ENCODE results near the gene RBP5. TPM values are rescaled to one million over a fixed set of nuclear protein-coding genes. Genes with fewer than 3 reads are reported as not detected.

Gene RBP5
- total and polyA plus RNA-seq, 9 of the 15 experiments (the other 6 are each of a cell fraction or from before 2014, with no cell fraction given) = 8.6 to 22.5 (median 11.4) TPM

DNA sequence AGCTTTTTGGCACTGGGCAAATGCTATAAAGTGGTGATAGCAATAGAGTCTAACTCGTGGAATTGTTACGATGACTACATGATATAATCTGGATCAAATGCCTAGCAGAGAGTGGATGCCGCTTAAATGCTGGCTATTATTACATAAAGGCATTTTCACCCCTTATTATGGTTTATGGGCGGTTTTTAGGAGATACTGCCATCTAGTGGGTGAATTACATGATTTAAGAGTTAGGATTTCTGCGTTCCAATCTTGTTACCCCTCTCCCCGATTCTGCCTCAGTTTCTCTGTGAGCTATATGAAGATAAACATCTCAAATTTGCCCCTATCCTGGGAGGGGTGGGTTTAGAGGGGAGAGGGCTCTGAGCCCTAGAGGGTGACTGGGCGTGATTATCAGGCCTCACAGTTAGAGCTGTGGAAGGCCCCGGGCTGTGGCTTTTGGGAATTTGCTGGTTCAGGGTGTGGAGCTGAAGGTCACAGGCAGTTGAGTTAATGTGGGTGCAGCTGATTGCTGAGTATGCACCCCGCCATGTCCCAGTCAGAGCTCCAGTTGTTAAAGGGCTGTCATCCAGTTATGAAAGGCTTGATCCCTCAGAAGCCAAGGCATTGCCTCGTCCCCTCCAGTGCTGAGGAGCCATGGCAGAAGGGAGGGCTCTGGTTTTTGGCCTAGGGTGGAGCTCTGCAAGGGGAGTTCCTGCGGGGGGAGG, 15.9 kb upstream of the RBP5 start (continued):
- no peak for TF ChIP-seq SIN3A (IDR thresholded peaks at IDR 0.05; ENCODE audit: borderline replicate concordance in 2 of 2, control insufficient read depth in 1 of 2, low read depth in 2 of 2, low read length in 2 of 2)
- no peak for TF ChIP-seq ZNF263 (CRISPR knock-in tag; IDR thresholded peaks at IDR 0.05; ENCODE audit: borderline replicate concordance)
- no peak for TF ChIP-seq NR2C1 (IDR thresholded peaks at IDR 0.05)
- no peak for TF ChIP-seq NR2C1 (tag; IDR thresholded peaks at IDR 0.05)
- TF ChIP-seq, protein P1, sequence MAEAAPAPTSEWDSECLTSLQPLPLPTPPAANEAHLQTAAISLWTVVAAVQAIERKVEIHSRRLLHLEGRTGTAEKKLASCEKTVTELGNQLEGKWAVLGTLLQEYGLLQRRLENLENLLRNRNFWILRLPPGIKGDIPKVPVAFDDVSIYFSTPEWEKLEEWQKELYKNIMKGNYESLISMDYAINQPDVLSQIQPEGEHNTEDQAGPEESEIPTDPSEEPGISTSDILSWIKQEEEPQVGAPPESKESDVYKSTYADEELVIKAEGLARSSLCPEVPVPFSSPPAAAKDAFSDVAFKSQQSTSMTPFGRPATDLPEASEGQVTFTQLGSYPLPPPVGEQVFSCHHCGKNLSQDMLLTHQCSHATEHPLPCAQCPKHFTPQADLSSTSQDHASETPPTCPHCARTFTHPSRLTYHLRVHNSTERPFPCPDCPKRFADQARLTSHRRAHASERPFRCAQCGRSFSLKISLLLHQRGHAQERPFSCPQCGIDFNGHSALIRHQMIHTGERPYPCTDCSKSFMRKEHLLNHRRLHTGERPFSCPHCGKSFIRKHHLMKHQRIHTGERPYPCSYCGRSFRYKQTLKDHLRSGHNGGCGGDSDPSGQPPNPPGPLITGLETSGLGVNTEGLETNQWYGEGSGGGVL (CRISPR knock-in tag; IDR thresholded peaks at IDR 0.05) = no peak
- no peak for TF ChIP-seq ZNF75A (CRISPR knock-in tag; IDR thresholded peaks at IDR 0.05)
- TF ChIP-seq ZNF316 (IDR thresholded peaks at IDR 0.05) = peak; percentile 61
- no peak for TF ChIP-seq PHB2 (IDR thresholded peaks at IDR 0.05; ENCODE audit: low read depth)
- TF ChIP-seq, protein P2, sequence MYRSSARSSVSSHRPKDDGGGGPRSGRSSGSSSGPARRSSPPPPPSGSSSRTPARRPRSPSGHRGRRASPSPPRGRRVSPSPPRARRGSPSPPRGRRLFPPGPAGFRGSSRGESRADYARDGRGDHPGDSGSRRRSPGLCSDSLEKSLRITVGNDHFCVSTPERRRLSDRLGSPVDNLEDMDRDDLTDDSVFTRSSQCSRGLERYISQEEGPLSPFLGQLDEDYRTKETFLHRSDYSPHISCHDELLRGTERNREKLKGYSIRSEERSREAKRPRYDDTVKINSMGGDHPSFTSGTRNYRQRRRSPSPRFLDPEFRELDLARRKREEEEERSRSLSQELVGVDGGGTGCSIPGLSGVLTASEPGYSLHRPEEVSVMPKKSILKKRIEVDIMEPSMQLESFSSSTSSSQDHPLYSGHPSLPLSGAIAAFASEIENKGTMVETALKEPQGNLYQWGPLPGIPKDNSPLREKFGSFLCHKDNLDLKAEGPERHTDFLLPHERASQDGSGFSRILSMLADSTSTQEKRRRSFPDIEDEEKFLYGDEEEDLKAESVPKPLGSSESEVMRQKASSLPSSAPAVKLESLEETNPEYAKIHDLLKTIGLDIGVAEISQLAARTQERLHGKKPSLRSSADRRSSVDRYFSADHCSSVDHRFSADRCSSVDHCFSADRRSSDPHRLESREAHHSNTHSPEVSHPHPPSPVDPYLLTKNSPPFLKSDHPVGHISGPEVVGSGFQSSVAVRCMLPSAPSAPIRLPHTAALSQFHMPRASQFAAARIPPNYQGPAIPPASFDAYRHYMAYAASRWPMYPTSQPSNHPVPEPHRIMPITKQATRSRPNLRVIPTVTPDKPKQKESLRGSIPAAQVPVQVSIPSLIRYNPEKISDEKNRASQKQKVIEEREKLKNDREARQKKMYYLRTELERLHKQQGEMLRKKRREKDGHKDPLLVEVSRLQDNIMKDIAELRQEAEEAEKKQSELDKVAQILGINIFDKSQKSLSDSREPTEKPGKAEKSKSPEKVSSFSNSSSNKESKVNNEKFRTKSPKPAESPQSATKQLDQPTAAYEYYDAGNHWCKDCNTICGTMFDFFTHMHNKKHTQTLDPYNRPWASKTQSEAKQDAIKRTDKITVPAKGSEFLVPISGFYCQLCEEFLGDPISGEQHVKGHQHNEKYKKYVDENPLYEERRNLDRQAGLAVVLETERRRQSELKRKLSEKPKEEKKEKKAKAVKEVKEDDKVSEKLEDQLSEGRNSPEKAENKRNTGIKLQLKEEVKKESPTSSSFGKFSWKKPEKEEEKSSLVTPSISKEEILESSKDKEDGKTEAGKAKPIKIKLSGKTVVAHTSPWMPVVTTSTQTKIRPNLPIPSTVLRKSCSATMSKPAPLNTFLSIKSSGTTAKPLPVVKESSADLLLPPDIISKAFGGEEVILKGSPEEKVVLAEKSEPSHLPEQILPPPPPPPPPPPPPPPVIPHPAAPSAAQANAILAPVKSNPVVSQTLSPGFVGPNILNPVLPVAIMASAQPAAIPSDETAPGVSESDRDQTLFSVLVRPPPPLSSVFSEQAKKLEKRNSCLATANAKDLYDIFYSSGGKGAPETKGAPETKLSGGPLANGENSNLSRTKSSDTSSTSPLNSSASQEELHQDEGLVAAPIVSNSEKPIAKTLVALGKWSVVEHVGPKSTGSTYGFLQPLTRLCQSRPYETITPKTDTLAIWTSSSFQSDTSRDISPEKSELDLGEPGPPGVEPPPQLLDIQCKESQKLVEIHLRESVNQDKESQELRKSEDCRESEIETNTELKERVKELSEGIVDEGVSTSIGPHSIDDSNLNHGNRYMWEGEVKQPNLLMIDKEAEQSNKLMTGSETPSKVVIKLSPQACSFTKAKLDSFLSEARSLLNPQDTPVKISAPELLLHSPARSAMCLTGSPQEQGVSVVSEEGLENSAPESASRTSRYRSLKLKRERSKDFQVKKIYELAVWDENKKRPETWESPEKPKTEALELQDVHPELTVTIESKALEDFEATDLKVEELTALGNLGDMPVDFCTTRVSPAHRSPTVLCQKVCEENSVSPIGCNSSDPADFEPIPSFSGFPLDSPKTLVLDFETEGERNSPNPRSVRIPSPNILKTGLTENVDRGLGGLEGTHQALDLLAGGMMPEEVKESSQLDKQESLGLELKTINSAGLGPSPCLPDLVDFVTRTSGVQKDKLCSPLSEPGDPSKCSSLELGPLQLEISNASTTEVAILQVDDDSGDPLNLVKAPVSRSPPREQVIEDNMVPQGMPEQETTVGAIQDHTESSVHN (IDR thresholded peaks at IDR 0.05; ENCODE audit: borderline replicate concordance in 1 of 2, low read depth in 1 of 2) = no peak
- TF ChIP-seq ZNF444 (CRISPR knock-in tag; IDR thresholded peaks at IDR 0.05) = no peak
- no peak for TF ChIP-seq GTF2F1 (IDR thresholded peaks at IDR 0.05; ENCODE audit: low read depth, low read length)
- TF ChIP-seq, protein P3, sequence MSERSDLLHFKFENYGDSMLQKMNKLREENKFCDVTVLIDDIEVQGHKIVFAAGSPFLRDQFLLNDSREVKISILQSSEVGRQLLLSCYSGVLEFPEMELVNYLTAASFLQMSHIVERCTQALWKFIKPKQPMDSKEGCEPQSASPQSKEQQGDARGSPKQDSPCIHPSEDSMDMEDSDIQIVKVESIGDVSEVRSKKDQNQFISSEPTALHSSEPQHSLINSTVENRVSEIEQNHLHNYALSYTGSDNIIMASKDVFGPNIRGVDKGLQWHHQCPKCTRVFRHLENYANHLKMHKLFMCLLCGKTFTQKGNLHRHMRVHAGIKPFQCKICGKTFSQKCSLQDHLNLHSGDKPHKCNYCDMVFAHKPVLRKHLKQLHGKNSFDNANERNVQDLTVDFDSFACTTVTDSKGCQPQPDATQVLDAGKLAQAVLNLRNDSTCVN (CRISPR knock-in tag; IDR thresholded peaks at IDR 0.05) = no peak
- no peak for TF ChIP-seq PYGO2 (tag; IDR thresholded peaks at IDR 0.05)
- TF ChIP-seq, protein P4, sequence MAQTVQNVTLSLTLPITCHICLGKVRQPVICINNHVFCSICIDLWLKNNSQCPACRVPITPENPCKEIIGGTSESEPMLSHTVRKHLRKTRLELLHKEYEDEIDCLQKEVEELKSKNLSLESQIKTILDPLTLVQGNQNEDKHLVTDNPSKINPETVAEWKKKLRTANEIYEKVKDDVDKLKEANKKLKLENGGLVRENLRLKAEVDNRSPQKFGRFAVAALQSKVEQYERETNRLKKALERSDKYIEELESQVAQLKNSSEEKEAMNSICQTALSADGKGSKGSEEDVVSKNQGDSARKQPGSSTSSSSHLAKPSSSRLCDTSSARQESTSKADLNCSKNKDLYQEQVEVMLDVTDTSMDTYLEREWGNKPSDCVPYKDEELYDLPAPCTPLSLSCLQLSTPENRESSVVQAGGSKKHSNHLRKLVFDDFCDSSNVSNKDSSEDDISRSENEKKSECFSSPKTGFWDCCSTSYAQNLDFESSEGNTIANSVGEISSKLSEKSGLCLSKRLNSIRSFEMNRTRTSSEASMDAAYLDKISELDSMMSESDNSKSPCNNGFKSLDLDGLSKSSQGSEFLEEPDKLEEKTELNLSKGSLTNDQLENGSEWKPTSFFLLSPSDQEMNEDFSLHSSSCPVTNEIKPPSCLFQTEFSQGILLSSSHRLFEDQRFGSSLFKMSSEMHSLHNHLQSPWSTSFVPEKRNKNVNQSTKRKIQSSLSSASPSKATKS (CRISPR knock-in tag; IDR thresholded peaks at IDR 0.05) = no peak
